Transverse colon (tissue), 4 donors: Measurements from ENCODE around the gene ONECUT1. TPM values are rescaled to one million over a fixed set of nuclear protein-coding genes. Genes with fewer than 3 reads are reported as not detected.

Experiments
- DNase-seq: peaks from one replicate; pipeline ENCODE4 v3.0.0-alpha.2; 2019
- H3K27ac ChIP-seq, 4 donors: fragments of 200-600 bp; sonication (generic); 2 replicates each; pipeline ENCODE4 v1.5.1; 2016 to 2018; ENCODE audit warnings: inconsistent platforms in 4 of 4
- H3K27me3 ChIP-seq: fragments of 200-600 bp; sonication (generic); 2 replicates; pipeline ENCODE4 v1.5.1; 2017; ENCODE audit warnings: inconsistent platforms
- H3K36me3 ChIP-seq, 4 donors: fragments of 200-600 bp; sonication (generic); 2 replicates each; pipeline ENCODE4 v1.5.1; 2017 to 2019; ENCODE audit warnings: inconsistent platforms in 4 of 4
- H3K4me1 ChIP-seq, 4 donors: fragments of 200-600 bp; sonication (generic); 2 replicates each; pipeline ENCODE4 v1.5.1; 2017 to 2020; ENCODE audit warnings: inconsistent platforms in 4 of 4
- H3K4me3 ChIP-seq, 4 donors: fragments of 200-600 bp; sonication (generic); 1 replicate in 1 of 4; 2 replicates in 3 of 4; pipeline versions ENCODE4 v1.5.1 to v1.6.1; 2017 to 2019; ENCODE audit warnings: inconsistent platforms in 4 of 4
- H3K9me3 ChIP-seq, 2 donors: fragments of 200-600 bp; sonication (generic); 2 replicates each; pipeline ENCODE4 v1.5.1; 2017 to 2019; ENCODE audit warnings: inconsistent platforms in 2 of 2
- EP300 ChIP-seq: sonication (generic); formaldehyde crosslinking; IDR thresholded peaks from one replicate; pipeline ENCODE4 v1.6.1; 2017; ENCODE audit warnings: antibody characterized with exemption, low read depth
- POLR2A ChIP-seq: fragments of 450-650 bp; IDR thresholded peaks from one replicate; pipeline ENCODE4 v1.6.1; 2016; ENCODE audit warnings: antibody characterized with exemption, mild to moderate bottlenecking, moderate library complexity
- POLR2AphosphoS5 ChIP-seq, 3 donors: sonication (generic); formaldehyde crosslinking; IDR thresholded peaks; one replicate each; pipeline ENCODE4 v1.6.1; 2016; ENCODE audit warnings: antibody characterized with exemption in 3 of 3
- WGBS, 2 donors: methylation state at CpG; one replicate each; pipeline ENCODE4 v1.1.5; 2018; ENCODE audit warnings: low coverage in 1 of 2; 5-methylcytosine and 5-hydroxymethylcytosine counted together
- in situ Hi-C, 4 donors: fragments of 200-750 bp; cut with MboI; loops; one replicate each; pipeline versions ENCODE4 v1.15.0 to v1.15.1; 2017; ENCODE audit warnings: low sequenced_read_pairs in 3 of 4, low pct_ligation_motif_present in 1 of 4, low pct_unique_long_range_greater_than_20kb in 1 of 4
- intact Hi-C: fragments of 100-400 bp; cut with DNase I; formaldehyde crosslinking; loops from one replicate; pipeline ENCODE4 v1.15.1; 2023; ENCODE audit warnings: low total_unique reads
- total RNA-seq, 4 donors: library from RNA; depleted of rRNA; stranded (reverse); fragments of >200 nt; gene quantifications; one replicate each; pipeline ENCODE4 v1.1.0, GENCODE V29; 2016
- TF ChIP-seq, protein P1 (sequence below), 5 experiments: fragments of 200-600 bp in 3 of 5; fragments of 450-650 bp in 2 of 5; sonication (generic) in 3 of 5; IDR thresholded peaks; 1 replicate in 2 of 5; 2 replicates in 3 of 5; pipeline ENCODE4 v1.5.1; 2016 to 2017; ENCODE audit warnings: antibody characterized with exemption in 5 of 5, inconsistent platforms in 3 of 5, mild to moderate bottlenecking in 2 of 5, moderate library complexity in 1 of 5

Gene ONECUT1
- total RNA-seq, 4 donors from 2014 or later: 0.64 TPM; not detected in 3

DNA sequence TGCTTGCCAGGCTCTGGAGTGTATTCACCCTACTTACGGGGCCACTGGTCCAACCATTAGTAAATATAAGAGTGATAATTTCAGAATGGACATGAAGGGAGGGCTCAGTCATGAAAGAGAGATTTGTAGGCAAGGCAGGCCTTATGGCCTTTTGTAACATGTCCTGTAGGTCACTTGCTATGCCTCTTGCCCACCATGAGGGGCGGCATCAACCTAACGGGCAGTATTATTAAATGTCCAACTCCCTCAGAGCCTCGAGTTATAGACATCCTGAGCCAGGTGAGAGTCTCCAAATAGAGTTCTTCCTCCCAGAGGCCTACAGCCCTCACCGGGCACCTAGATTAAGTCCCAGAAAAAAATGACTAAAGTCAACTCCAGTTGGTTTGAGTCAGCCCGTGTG is 30.2 kb downstream of the ONECUT1 start:
- 58 to 87% methylated on average over 2 to 6 of the region's 6 CpGs for WGBS, 2 donors
- no peaks in the 10 kb centered on the region for H3K9me3 ChIP-seq
- TF ChIP-seq EP300 (no peak), POLR2A (no peak)
- no peak for DNase-seq
- no peak overlapping the region for H3K4me3 ChIP-seq
- in situ Hi-C loops (no loop called here), intact Hi-C loops (no loop called here)
- no peaks in the 10 kb centered on the region for H3K4me1 ChIP-seq
- H3K36me3 ChIP-seq: no peaks in the 10 kb centered on the region
- H3K27ac ChIP-seq: no peak overlapping the region
- H3K27me3 ChIP-seq: no peaks in the 10 kb centered on the region

DNA sequence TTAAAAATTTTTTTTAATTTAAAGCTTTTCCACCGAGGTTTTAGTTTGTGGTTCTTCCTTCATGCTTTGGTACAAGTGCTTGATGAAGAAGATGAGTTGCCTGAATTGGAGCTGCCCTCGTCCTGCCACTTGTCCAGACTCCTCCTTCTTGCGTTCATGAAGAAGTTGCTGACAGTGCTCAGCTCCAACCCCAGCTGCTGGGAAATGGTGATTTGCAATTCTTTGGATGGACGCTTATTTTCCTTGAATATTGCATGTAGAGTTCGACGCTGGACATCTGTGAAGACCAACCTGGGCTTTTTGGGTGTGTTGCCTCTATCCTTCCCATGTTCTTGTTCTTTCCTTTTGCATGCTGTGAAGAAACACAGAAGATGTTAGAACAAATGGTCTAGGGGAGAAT is 32.6 kb downstream of the ONECUT1 start:
- Histone ChIP-seq H3K27me3 (peaks cover 10% of the 10 kb centered on the region), H3K27ac (no peak overlapping the region), H3K4me3 (no peak overlapping the region), H3K9me3 (no peaks in the 10 kb centered on the region), H3K36me3 (no peaks in the 10 kb centered on the region), H3K4me1 (no peaks in the 10 kb centered on the region)
- in situ Hi-C loops: no loop called here
- DNase-seq: no peak
- intact Hi-C loops: no loop called here
- WGBS, 2 donors: 84 to 91% methylated on average over 6 of the region's 6 CpGs
- no peak for TF ChIP-seq POLR2A
- TF ChIP-seq, protein P1, sequence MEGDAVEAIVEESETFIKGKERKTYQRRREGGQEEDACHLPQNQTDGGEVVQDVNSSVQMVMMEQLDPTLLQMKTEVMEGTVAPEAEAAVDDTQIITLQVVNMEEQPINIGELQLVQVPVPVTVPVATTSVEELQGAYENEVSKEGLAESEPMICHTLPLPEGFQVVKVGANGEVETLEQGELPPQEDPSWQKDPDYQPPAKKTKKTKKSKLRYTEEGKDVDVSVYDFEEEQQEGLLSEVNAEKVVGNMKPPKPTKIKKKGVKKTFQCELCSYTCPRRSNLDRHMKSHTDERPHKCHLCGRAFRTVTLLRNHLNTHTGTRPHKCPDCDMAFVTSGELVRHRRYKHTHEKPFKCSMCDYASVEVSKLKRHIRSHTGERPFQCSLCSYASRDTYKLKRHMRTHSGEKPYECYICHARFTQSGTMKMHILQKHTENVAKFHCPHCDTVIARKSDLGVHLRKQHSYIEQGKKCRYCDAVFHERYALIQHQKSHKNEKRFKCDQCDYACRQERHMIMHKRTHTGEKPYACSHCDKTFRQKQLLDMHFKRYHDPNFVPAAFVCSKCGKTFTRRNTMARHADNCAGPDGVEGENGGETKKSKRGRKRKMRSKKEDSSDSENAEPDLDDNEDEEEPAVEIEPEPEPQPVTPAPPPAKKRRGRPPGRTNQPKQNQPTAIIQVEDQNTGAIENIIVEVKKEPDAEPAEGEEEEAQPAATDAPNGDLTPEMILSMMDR (IDR thresholded peaks at IDR 0.05): no peak
- no peak for TF ChIP-seq POLR2AphosphoS5 (IDR thresholded peaks at IDR 0.05)

DNA sequence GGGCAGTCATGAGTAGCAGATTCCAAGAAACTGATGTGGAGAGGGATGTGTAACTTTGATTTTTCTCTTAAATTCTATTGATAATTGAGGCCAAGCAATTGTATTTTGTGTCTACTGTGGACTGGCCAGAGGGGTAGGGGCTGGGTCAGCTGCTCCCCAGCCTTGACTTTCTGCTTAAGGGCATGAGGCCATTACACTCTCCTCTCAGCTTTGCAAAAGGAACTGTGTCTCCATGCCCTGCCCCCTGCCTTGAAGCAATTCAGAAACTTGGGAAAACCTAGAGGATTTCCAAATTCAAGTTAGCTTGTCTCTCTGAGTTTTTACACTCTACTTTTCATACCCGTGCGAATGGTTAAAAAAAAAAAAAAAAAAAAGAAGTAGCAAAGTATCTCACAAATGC is 38.6 kb downstream of the ONECUT1 start:
- H3K36me3 ChIP-seq: no peaks in the 10 kb centered on the region
- H3K9me3 ChIP-seq: no peaks in the 10 kb centered on the region
- H3K27me3 ChIP-seq: peaks cover 49% of the 10 kb centered on the region
- no peaks in the 10 kb centered on the region for H3K4me1 ChIP-seq
- intact Hi-C loops: no loop called here
- DNase-seq: no peak
- H3K4me3 ChIP-seq: no peak overlapping the region
- WGBS, 2 donors: 40 to 69% methylated on average over 1 to 2 of the region's 2 CpGs
- no peak overlapping the region for H3K27ac ChIP-seq
- in situ Hi-C loops: no loop called here
- TF ChIP-seq POLR2A: no peak
- no peak for TF ChIP-seq EP300
- TF ChIP-seq POLR2AphosphoS5 (IDR thresholded peaks at IDR 0.05): no peak
- TF ChIP-seq, protein P1 (IDR thresholded peaks at IDR 0.05): no peak

DNA sequence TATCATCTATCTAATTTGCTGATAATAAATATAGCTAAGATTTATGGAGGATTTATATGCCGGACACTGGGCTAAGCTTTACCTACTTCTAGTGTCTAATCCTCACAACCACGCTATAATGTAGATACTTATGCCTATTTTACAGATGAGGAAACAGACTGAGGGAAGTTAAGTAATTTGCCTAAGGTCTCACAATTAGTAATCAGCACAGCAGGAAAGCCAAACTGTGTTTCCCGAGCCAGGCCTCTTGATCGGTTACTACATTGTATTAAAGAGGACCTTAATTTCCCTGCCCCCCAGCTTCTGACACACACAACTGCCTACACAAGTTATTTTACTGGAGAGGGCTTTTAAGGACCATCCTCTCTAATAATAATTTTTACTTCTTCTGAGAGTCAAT is 40.9 kb downstream of the ONECUT1 start:
- in situ Hi-C loops (loop anchor here in 3 of 4 donors (25.0 kb wide), 4 partner anchors 137 to 487 kb away; no protein-coding TSS in a partner anchor), intact Hi-C loops (no loop called here)
- no peak for DNase-seq
- Histone ChIP-seq H3K36me3 (no peaks in the 10 kb centered on the region), H3K4me1 (no peaks in the 10 kb centered on the region), H3K27ac (no peak overlapping the region), H3K9me3 (no peaks in the 10 kb centered on the region), H3K4me3 (no peak overlapping the region), H3K27me3 (peaks cover 49% of the 10 kb centered on the region)
- TF ChIP-seq EP300 (no peak), POLR2AphosphoS5 (IDR thresholded peaks at IDR 0.05) (no peak), POLR2A (no peak)
- TF ChIP-seq, protein P1 (IDR thresholded peaks at IDR 0.05): no peak
- WGBS, 2 donors: 50% methylated on average over 4 of the region's 4 CpGs; no CpG with 5 or more reads in 1 of the 2 donors

DNA sequence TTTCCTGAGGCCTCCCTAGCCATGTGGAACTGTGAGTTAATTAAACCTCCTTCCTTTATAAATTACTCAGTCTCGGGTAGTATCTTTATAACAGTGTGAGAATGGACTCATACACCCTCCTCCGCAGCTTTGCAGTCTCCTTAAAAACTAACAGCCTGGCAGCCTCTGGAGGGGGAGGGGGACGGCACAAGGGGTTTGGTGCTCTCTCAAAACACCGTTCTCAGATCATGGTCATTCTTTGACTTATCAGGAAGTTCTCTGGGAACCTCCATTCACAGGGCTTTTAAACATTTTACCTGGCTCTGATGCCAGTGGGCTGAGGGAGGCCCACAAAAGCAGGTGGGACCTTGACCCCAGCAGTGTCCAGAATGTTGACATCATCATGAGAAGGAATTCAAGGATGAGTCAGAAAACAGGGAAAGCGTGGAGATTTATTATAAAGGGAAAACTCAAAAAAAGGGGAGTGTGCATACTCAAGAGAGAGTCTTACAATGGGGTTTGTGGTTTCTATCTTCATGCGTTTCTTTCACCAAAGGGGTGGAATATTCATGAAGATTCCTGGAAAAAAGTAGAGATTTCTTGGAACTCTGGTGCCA is 43.9 kb downstream of the ONECUT1 start:
- intact Hi-C loops: no loop called here
- TF ChIP-seq EP300: no peak
- no peaks in the 10 kb centered on the region for H3K4me1 ChIP-seq

More for the DNA sequence above, 43.9 kb downstream of the ONECUT1 start:
- Histone ChIP-seq H3K36me3 (no peaks in the 10 kb centered on the region), H3K4me3 (no peak overlapping the region), H3K9me3 (no peaks in the 10 kb centered on the region), H3K27ac (no peak overlapping the region), H3K27me3 (peaks cover 26% of the 10 kb centered on the region)
- no peak for DNase-seq
- in situ Hi-C loops: loop anchor here in 3 of 4 donors (25.0 kb wide), 4 partner anchors 134 to 484 kb away; no protein-coding TSS in a partner anchor
- WGBS, 2 donors: 63 to 66% methylated on average over 5 to 6 of the region's 6 CpGs
